Activated CD8-positive, alpha-beta memory T cell treated with anti-CD3 and anti-CD28 coated beads, Interleukin-2, amount 50 U/mL, for 24 hours (primary cell): ENCODE results near the gene OOEP.
"Not testable (repeated sequence)": the region's sequence is repeated elsewhere in the genome, so short reads cannot be mapped to it uniquely, and the experiment has no call there.

ENCODE experiments used
- DNase-seq: peaks from one replicate; pipeline ENCODE4 v3.0.0-alpha.2; 2020; ENCODE audit errors: extremely low read depth

The OOEP gene

GRCh38 chr6:73369563-73369962, at the start of gene OOEP:
Gene OOEP, minus strand, starts transcription at chr6:73369897. Its CDS starts 105 bp downstream, at chr6:73369792.
- no peak for DNase-seq

GRCh38 chr6:73418081-73418741, 48.5 kb upstream of the OOEP start:
- no peak for DNase-seq

GRCh38 chr6:73413102-73413501, 43.4 kb upstream of the OOEP start:
- DNase-seq = no peak

GRCh38 chr6:73409395-73409794, 39.7 kb upstream of the OOEP start:
- no peak for DNase-seq

- no peak for DNase-seq
Measured at GRCh38 chr6:73400656-73401055, 31.0 kb upstream of the OOEP start.

- DNase-seq = no peak
Measured at GRCh38 chr6:73395875-73396274, 26.2 kb upstream of the OOEP start.

- no peak for DNase-seq
Measured at GRCh38 chr6:73394577-73395354, 25.1 kb upstream of the OOEP start, which contains the start of gene DDX43. Gene DDX43, plus strand, starts transcription at chr6:73394828. Its CDS starts 78 bp downstream, at chr6:73394906.

- no peak for DNase-seq
Measured at GRCh38 chr6:73393278-73393677, 23.6 kb upstream of the OOEP start.

- not testable (repeated sequence) for DNase-seq
Measured at GRCh38 chr6:73392188-73392587, 22.5 kb upstream of the OOEP start.

GRCh38 chr6:73391675-73392074, 22.0 kb upstream of the OOEP start:
- no peak for DNase-seq

- no peak for DNase-seq
Measured at GRCh38 chr6:73389854-73390253, 20.2 kb upstream of the OOEP start.

GRCh38 chr6:73388800-73389512, 19.3 kb upstream of the OOEP start:
- peak; percentile 17 for DNase-seq

- DNase-seq = no peak
Measured at GRCh38 chr6:73388433-73388799, 18.7 kb upstream of the OOEP start.

GRCh38 chr6:73382462-73383113, 12.9 kb upstream of the OOEP start:
- no peak for DNase-seq

- not testable (repeated sequence) for DNase-seq
Measured at GRCh38 chr6:73381531-73381930, 11.8 kb upstream of the OOEP start.

GRCh38 chr6:73377225-73377624, 7.5 kb upstream of the OOEP start:
- no peak for DNase-seq

GRCh38 chr6:73375216-73375615, 5.5 kb upstream of the OOEP start:
- no peak for DNase-seq

- no peak for DNase-seq
Measured at GRCh38 chr6:73372516-73372915, 2.8 kb upstream of the OOEP start.

GRCh38 chr6:73371984-73372383, 2.3 kb upstream of the OOEP start:
- no peak for DNase-seq

GRCh38 chr6:73369157-73369556, 540 bp downstream of the OOEP start:
- DNase-seq = no peak

GRCh38 chr6:73368675-73369074, 1.0 kb downstream of the OOEP start:
- no peak for DNase-seq

- DNase-seq = no peak
Measured at GRCh38 chr6:73367761-73368355, 1.8 kb downstream of the OOEP start.
